Measurements from ENCODE around the gene MYRFL. TPM values are rescaled to one million over a fixed set of nuclear protein-coding genes. Genes with fewer than 3 reads are reported as not detected.

MYRFL gene
- total RNA-seq, 4 donors from 2014 or later, result 1.1 TPM; not detected in 3

DNA sequence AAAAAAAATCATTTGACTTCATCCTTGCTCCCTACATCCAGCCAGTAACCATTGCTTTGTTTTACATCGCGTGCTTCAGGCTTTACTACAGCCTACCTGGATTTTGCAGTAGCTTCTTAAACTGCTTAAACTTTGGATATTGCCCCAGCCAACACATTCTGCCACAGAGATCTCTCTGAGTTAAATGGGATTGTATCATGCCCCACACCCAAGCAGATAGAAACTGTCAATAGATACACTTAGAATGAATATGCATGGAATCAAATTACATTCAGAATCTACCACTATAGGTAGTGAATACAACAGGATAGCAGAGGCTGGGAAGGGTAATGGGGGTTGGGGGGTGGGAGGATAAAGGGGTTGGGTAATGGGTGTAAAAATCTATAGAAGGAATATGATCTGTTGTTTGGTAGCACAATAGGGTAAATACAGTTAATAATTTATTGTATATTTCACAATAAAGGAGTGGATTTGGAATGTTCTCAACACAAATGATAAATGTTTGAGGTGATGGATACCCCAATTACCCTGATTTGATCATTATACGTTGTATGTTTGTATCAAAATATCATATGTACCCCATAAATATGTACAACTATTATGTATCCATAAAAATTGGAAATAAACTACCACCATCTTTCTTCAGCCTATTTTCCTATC, 2.7 kb upstream of the MYRFL start:
- DNase-seq (no peak), ATAC-seq (no peak)
- Histone ChIP-seq H3K27me3 (no peaks in the 10 kb centered on the region), H3K4me3 (no peak overlapping the region), H3K36me3 (no peaks in the 10 kb centered on the region), H3K4me1 (no peaks in the 10 kb centered on the region), H3K27ac (no peak overlapping the region), H3K9me3 (no peaks in the 10 kb centered on the region)
- in situ Hi-C loops (cut with MboI; ENCODE audit: low sequenced_read_pairs in 4 of 4) (no loop called here), intact Hi-C loops (cut with DNase I; ENCODE audit: low total_unique reads) (no loop called here)
- no peak for TF ChIP-seq POLR2A (IDR thresholded peaks at IDR 0.05)
- TF ChIP-seq, protein P1, sequence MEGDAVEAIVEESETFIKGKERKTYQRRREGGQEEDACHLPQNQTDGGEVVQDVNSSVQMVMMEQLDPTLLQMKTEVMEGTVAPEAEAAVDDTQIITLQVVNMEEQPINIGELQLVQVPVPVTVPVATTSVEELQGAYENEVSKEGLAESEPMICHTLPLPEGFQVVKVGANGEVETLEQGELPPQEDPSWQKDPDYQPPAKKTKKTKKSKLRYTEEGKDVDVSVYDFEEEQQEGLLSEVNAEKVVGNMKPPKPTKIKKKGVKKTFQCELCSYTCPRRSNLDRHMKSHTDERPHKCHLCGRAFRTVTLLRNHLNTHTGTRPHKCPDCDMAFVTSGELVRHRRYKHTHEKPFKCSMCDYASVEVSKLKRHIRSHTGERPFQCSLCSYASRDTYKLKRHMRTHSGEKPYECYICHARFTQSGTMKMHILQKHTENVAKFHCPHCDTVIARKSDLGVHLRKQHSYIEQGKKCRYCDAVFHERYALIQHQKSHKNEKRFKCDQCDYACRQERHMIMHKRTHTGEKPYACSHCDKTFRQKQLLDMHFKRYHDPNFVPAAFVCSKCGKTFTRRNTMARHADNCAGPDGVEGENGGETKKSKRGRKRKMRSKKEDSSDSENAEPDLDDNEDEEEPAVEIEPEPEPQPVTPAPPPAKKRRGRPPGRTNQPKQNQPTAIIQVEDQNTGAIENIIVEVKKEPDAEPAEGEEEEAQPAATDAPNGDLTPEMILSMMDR (IDR thresholded peaks at IDR 0.05 in 4 of 5, conservative IDR thresholded peaks at IDR 0.05 in 1 of 5), result no peak

DNA sequence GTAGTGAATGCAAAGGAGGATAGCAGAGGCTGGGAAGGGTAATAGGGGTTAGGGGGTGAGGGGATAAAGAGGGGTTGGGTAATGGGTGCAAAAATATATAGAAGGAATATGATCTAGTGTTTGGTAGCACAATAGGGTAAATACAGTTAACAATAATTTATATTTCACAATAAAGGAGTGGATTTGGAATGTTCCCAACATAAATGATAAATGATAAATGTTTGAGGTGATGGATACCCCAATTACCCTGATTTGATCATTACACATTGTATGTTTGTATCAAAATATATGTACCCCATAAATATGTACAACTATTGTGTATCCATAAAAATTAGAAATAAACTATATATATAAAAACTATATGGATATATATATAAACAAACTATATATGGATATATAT, 999 bp upstream of the MYRFL start:
- no peak for ATAC-seq
- H3K27ac ChIP-seq, result no peak overlapping the region
- no peak for DNase-seq
- in situ Hi-C loops (cut with MboI; ENCODE audit: low sequenced_read_pairs in 4 of 4), result no loop called here
- H3K4me3 ChIP-seq, result no peak overlapping the region
- no peaks in the 10 kb centered on the region for H3K36me3 ChIP-seq
- H3K9me3 ChIP-seq, result no peaks in the 10 kb centered on the region
- intact Hi-C loops (cut with DNase I; ENCODE audit: low total_unique reads), result no loop called here
- TF ChIP-seq, protein P1 (IDR thresholded peaks at IDR 0.05 in 4 of 5, conservative IDR thresholded peaks at IDR 0.05 in 1 of 5), result no peak
- TF ChIP-seq POLR2A (IDR thresholded peaks at IDR 0.05), result no peak
- H3K4me1 ChIP-seq, result no peaks in the 10 kb centered on the region
- no peaks in the 10 kb centered on the region for H3K27me3 ChIP-seq

DNA sequence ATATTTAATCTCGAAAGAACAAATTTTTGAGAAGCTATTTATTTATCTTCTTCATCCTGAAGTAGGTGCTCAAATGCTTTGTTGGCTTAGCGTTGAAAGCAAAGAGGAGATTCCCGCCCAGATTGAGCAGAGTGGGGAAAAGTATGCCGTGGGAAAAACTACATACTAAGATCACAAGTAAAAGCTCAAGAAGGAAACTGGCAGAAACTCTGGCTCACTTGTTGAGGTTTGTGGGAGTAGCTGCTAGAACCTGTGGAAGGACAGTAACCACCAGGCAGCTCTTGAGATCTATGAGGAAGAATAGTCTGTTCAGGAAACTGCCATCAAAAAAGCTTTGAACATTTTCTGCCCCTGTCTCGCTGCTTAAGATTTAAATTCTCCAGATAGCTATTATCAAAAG, 3.9 kb downstream of the MYRFL start:
- Histone ChIP-seq H3K4me3 (no peak overlapping the region), H3K27me3 (no peaks in the 10 kb centered on the region), H3K36me3 (no peaks in the 10 kb centered on the region), H3K9me3 (no peaks in the 10 kb centered on the region), H3K27ac (no peak overlapping the region), H3K4me1 (no peaks in the 10 kb centered on the region)
- in situ Hi-C loops (cut with MboI; ENCODE audit: low sequenced_read_pairs in 4 of 4), result no loop called here
- no peak for TF ChIP-seq POLR2A (IDR thresholded peaks at IDR 0.05)
- TF ChIP-seq, protein P1 (IDR thresholded peaks at IDR 0.05 in 4 of 5, conservative IDR thresholded peaks at IDR 0.05 in 1 of 5), result no peak
- no peak for ATAC-seq
- intact Hi-C loops (cut with DNase I; ENCODE audit: low total_unique reads), result no loop called here
- DNase-seq, result no peak

- intact Hi-C loops (cut with DNase I; ENCODE audit: low total_unique reads) (no loop called here), in situ Hi-C loops (cut with MboI; ENCODE audit: low sequenced_read_pairs in 4 of 4) (no loop called here)
- TF ChIP-seq, protein P1 (IDR thresholded peaks at IDR 0.05 in 4 of 5, conservative IDR thresholded peaks at IDR 0.05 in 1 of 5), result no peak
- no peak for TF ChIP-seq POLR2A (IDR thresholded peaks at IDR 0.05)
- H3K4me1 ChIP-seq, result no peaks in the 10 kb centered on the region
- no peaks in the 10 kb centered on the region for H3K9me3 ChIP-seq
- H3K36me3 ChIP-seq, result no peaks in the 10 kb centered on the region
- ATAC-seq (no peak), DNase-seq (no peak)
- H3K27ac ChIP-seq, result no peak overlapping the region
- H3K4me3 ChIP-seq, result no peak overlapping the region
- H3K27me3 ChIP-seq, result no peaks in the 10 kb centered on the region
Measured at GRCh38 chr12:69833696-69834095, 8.7 kb downstream of the MYRFL start.

DNA sequence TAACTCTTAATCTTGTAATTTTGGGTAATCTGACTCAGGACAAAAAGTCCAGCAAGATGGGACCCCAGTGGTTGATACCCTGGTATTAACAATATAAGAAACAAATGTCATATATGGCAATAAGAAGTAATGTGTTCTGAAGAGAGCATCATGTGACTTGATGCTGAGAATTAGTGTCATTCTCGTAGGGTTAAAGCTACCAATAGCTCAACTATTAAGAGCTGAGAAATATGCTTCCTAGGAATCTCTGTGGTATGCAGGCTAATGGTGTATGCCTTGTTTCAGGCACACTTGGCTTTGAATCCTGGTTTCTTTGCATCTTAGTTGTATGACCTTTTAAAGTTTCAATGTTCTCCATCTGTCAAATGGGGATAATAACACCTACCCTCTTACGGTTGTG, 9.1 kb downstream of the MYRFL start:
- ATAC-seq, result no peak
- no peak for DNase-seq
- Histone ChIP-seq H3K36me3 (no peaks in the 10 kb centered on the region), H3K4me1 (no peaks in the 10 kb centered on the region), H3K27ac (no peak overlapping the region), H3K27me3 (no peaks in the 10 kb centered on the region), H3K4me3 (no peak overlapping the region), H3K9me3 (no peaks in the 10 kb centered on the region)
- TF ChIP-seq, protein P1 (IDR thresholded peaks at IDR 0.05 in 4 of 5, conservative IDR thresholded peaks at IDR 0.05 in 1 of 5), result no peak
- TF ChIP-seq POLR2A (IDR thresholded peaks at IDR 0.05), result no peak
- intact Hi-C loops (cut with DNase I; ENCODE audit: low total_unique reads) (no loop called here), in situ Hi-C loops (cut with MboI; ENCODE audit: low sequenced_read_pairs in 4 of 4) (no loop called here)
